Effector memory CD4-positive, alpha-beta T cell (primary cell): ENCODE data around the gene CBARP.
A peak's percentile ranks its signal among the peaks of the same experiment; 100 is the strongest.

ENCODE experiments used
- DNase-seq, 3 donors: peaks; one replicate each; pipeline ENCODE4 v3.0.0-alpha.2; 2020
- H3K27ac ChIP-seq: 2 replicates; pipeline ENCODE4 v1.7.0; 2013; ENCODE audit warnings: mild to moderate bottlenecking, low read length, moderate library complexity; ENCODE audit not compliant: insufficient read depth, poor library complexity, severe bottlenecking
- H3K27me3 ChIP-seq: replicated peaks from 2 replicates; pipeline ENCODE4 v1.7.0; 2013; ENCODE audit warnings: mild to moderate bottlenecking, low read length; ENCODE audit not compliant: insufficient read depth, control insufficient read depth, poor library complexity, severe bottlenecking
- H3K36me3 ChIP-seq: 2 replicates; pipeline ENCODE4 v1.7.0; 2013; ENCODE audit warnings: mild to moderate bottlenecking, low read length, moderate library complexity; ENCODE audit not compliant: control insufficient read depth, insufficient read depth
- H3K4me1 ChIP-seq: 2 replicates; pipeline ENCODE4 v1.7.0; 2013; ENCODE audit warnings: low read length, mild to moderate bottlenecking; ENCODE audit not compliant: control insufficient read depth, insufficient read depth, poor library complexity, severe bottlenecking
- H3K4me3 ChIP-seq: 2 replicates; pipeline ENCODE4 v1.7.0; 2013; ENCODE audit warnings: low read length, low read depth, mild to moderate bottlenecking; ENCODE audit not compliant: insufficient read depth, poor library complexity, severe bottlenecking
- H3K9me3 ChIP-seq: 2 replicates; pipeline ENCODE4 v1.7.0; 2013; ENCODE audit warnings: mild to moderate bottlenecking, low read length, moderate library complexity; ENCODE audit not compliant: control insufficient read depth

CBARP gene

GRCh38 chr19:1269478-1270212 is 31.8 kb upstream of the CBARP start:
- peaks cover 40% of the 10 kb centered on the region for H3K36me3 ChIP-seq
- peaks cover 72% of the 10 kb centered on the region for H3K4me1 ChIP-seq
- peak overlapping the region; percentile 73 for H3K4me3 ChIP-seq
- H3K27ac ChIP-seq, result peak overlapping the region; percentile 78
- H3K27me3 ChIP-seq, result no peaks in the 10 kb centered on the region
- no peaks in the 10 kb centered on the region for H3K9me3 ChIP-seq
- peak; percentile 75 to 83 (median 81) for DNase-seq

GRCh38 chr19:1269065-1269477 is 31.3 kb upstream of the CBARP start, which contains the start of gene CIRBP:
Gene CIRBP (plus strand): TSS chr19:1269332. CDS start chr19:1270934, 1,602 bp downstream.
- Histone ChIP-seq H3K9me3 (no peaks in the 10 kb centered on the region), H3K4me3 (peak within 1 kb of the TSS; percentile 73), H3K36me3 (peaks cover 34% of the 10 kb centered on the region), H3K27ac (peak within 1 kb of the TSS; percentile 78), H3K4me1 (peaks cover 66% of the 10 kb centered on the region), H3K27me3 (no peaks in the 10 kb centered on the region)
- peak; percentile 99 to 100 (median 100) for DNase-seq

- no peaks in the 10 kb centered on the region for H3K27me3 ChIP-seq
- no peak for DNase-seq
- peak overlapping the region; percentile 60 for H3K27ac ChIP-seq
- H3K4me3 ChIP-seq, result peak overlapping the region; percentile 1
- peaks cover 28% of the 10 kb centered on the region for H3K36me3 ChIP-seq
- peaks cover 65% of the 10 kb centered on the region for H3K4me1 ChIP-seq
- no peaks in the 10 kb centered on the region for H3K9me3 ChIP-seq
Measured at GRCh38 chr19:1268226-1269064, 30.6 kb upstream of the CBARP start.

- H3K36me3 ChIP-seq, result peaks cover 20% of the 10 kb centered on the region
- peak overlapping the region; percentile 49 for H3K4me3 ChIP-seq
- no peaks in the 10 kb centered on the region for H3K9me3 ChIP-seq
- peaks cover 65% of the 10 kb centered on the region for H3K4me1 ChIP-seq
- no peaks in the 10 kb centered on the region for H3K27me3 ChIP-seq
- DNase-seq, result peak in 2 of 3 donors; percentile 42 to 43
- no peak overlapping the region for H3K27ac ChIP-seq
Measured at GRCh38 chr19:1267477-1268225, 29.8 kb upstream of the CBARP start.

GRCh38 chr19:1266916-1267476 is 29.2 kb upstream of the CBARP start:
- Histone ChIP-seq H3K4me1 (peaks cover 66% of the 10 kb centered on the region), H3K27ac (peak overlapping the region; percentile 62), H3K9me3 (no peaks in the 10 kb centered on the region), H3K36me3 (peaks cover 13% of the 10 kb centered on the region), H3K27me3 (no peaks in the 10 kb centered on the region), H3K4me3 (peak overlapping the region; percentile 49)
- DNase-seq, result peak; percentile 38 to 60 (median 45)

GRCh38 chr19:1266129-1266915 is 28.5 kb upstream of the CBARP start:
- Histone ChIP-seq H3K27ac (peak overlapping the region; percentile 62), H3K4me1 (peaks cover 65% of the 10 kb centered on the region)
- peak; percentile 78 to 82 (median 82) for DNase-seq

GRCh38 chr19:1265615-1266128 is 27.9 kb upstream of the CBARP start:
- H3K27me3 ChIP-seq, result no peaks in the 10 kb centered on the region
- DNase-seq, result peak in 1 of 3 donors; percentile 37
- peaks cover 59% of the 10 kb centered on the region for H3K4me1 ChIP-seq
- H3K4me3 ChIP-seq, result peak overlapping the region; percentile 49
- H3K27ac ChIP-seq, result peak overlapping the region; percentile 62
- peaks cover under 1% of the 10 kb centered on the region for H3K36me3 ChIP-seq
- H3K9me3 ChIP-seq, result no peaks in the 10 kb centered on the region

More at GRCh38 chr19:1266129-1266915, 28.5 kb upstream of the CBARP start:
- peak overlapping the region; percentile 49 for H3K4me3 ChIP-seq
- peaks cover 7% of the 10 kb centered on the region for H3K36me3 ChIP-seq
- no peaks in the 10 kb centered on the region for H3K9me3 ChIP-seq
- H3K27me3 ChIP-seq, result no peaks in the 10 kb centered on the region

- Histone ChIP-seq H3K27me3 (no peaks in the 10 kb centered on the region), H3K27ac (no peak overlapping the region), H3K36me3 (no peaks in the 10 kb centered on the region), H3K4me1 (peaks cover 59% of the 10 kb centered on the region), H3K9me3 (no peaks in the 10 kb centered on the region), H3K4me3 (no peak overlapping the region)
- no peak for DNase-seq
Measured at GRCh38 chr19:1264801-1265614, 27.2 kb upstream of the CBARP start.
